ENCODE results near the gene PANX3. TPM values are rescaled to one million over a fixed set of nuclear protein-coding genes. Genes with fewer than 3 reads are reported as not detected.

PANX3 gene
- polyA plus RNA-seq, 1 experiment: not detected

DNA sequence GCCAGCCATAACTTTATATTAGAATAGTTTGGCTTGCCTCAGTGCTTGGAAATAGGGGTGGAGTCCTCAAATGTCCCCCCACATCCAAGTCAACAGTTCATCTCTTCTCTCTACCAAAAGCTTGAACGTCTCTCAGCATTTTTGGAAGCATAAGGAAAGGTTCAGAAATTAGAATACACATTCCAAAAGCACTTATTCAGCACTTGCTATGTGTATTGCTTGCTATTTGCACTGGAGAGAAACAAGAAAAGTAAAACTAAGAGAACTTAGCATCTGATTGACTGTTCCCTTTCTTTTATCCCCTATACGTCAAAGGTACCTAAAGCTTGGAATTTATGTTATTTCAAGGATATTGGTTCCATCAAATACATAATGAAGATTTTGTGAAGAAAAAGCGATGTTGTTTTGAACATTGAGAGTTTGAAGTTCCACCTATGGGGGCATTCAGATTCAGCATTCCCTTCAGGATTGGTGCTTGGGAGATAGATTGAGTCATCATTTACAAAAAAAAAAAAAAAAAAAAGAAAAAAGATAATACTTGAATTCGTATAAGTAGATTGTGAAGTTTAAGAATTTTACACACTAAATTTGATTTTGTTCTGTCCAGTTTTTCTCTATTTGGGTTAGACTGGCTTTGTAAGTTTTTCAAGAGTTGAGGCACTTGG lies 12.8 kb downstream of the PANX3 start:
- DNase-seq (ENCODE audit: low read depth): no peak
- peak overlapping the region; percentile 92 for H3K4me3 ChIP-seq (ENCODE audit: low read depth, low read length)
- TF ChIP-seq, protein P1, sequence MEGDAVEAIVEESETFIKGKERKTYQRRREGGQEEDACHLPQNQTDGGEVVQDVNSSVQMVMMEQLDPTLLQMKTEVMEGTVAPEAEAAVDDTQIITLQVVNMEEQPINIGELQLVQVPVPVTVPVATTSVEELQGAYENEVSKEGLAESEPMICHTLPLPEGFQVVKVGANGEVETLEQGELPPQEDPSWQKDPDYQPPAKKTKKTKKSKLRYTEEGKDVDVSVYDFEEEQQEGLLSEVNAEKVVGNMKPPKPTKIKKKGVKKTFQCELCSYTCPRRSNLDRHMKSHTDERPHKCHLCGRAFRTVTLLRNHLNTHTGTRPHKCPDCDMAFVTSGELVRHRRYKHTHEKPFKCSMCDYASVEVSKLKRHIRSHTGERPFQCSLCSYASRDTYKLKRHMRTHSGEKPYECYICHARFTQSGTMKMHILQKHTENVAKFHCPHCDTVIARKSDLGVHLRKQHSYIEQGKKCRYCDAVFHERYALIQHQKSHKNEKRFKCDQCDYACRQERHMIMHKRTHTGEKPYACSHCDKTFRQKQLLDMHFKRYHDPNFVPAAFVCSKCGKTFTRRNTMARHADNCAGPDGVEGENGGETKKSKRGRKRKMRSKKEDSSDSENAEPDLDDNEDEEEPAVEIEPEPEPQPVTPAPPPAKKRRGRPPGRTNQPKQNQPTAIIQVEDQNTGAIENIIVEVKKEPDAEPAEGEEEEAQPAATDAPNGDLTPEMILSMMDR (IDR thresholded peaks at IDR 0.05; ENCODE audit: insufficient read depth, low read depth, low read length): no peak
- peaks cover 9% of the 10 kb centered on the region for H3K36me3 ChIP-seq (ENCODE audit: control insufficient read depth, insufficient read depth, low read length)
- POLR2A ChIA-PET: interaction anchor here (0.6 kb wide), 1 partner anchor 754 kb away, joined by 3 read pairs; no protein-coding TSS in a partner anchor
- peaks cover 5% of the 10 kb centered on the region; the same call in 1 of the 2 replicates for H3K27me3 ChIP-seq (ENCODE audit: control insufficient read depth, insufficient read depth, low read length)
- CTCF ChIA-PET: interaction anchor here (1.0 to 2.6 kb wide), 2 partner anchors 10 to 19 kb away, joined by 3 to 10 read pairs; no protein-coding TSS in a partner anchor

DNA sequence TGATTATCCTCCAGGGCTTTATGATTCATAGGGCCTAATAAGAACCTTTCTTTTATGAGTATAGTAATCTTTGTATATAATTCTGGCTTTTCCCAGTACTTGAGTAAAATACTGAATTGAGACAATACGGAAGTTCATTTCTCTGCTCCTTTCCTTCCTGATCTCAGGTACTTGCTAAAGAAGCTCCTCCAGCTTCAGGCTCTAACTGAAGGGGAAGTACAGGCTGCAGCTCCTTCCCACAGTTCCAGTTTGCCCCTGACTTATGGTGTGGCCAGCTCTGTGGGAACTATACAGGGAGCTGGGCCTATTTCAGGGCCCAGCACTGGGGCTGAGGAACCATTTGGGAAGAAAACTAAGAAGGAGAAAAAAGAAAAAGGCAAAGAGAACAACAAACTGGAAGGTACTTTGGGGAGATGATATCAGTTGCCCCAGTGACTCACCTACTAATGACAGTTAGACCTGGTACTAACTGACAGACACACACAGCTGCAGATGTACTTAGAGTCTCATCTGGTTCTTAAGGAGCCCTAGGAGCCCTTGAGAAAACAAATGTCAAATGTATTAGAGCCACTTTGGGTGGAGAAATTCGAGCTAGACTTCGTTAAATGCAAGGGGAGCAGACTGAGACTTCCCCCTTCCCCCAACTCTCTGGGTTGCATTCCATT lies 14.4 kb downstream of the PANX3 start:
- TF ChIP-seq, protein P1 (IDR thresholded peaks at IDR 0.05; ENCODE audit: insufficient read depth, low read depth, low read length): no peak
- DNase-seq (ENCODE audit: low read depth): no peak
- POLR2A ChIA-PET: no interaction called here
- peaks cover 10% of the 10 kb centered on the region for H3K36me3 ChIP-seq (ENCODE audit: control insufficient read depth, insufficient read depth, low read length)
- CTCF ChIA-PET: no interaction called here
- no peak overlapping the region for H3K4me3 ChIP-seq (ENCODE audit: low read depth, low read length)
- H3K27me3 ChIP-seq (ENCODE audit: control insufficient read depth, insufficient read depth, low read length): no peaks in the 10 kb centered on the region

DNA sequence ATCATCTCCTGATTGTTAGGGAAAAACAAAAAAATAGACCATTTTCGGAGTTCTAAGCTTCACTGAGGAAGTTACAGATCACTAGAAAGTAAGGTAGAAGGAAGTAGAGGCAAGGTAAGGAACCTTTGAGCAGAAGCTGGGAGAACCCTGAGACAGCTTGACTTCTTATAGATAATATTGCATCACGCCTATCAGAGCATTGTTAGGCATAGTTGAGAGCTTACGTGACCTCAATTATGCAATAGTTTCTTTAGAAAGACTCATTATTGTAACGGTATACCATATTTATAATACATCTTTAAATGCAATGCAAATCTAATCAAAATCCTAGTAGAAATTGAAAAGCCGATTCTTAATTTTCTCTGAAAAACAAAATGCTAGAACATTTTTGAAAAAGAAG lies 16.3 kb downstream of the PANX3 start:
- ChIA-PET POLR2A (no interaction called here), CTCF (interaction anchor here (1.2 kb wide), 1 partner anchor 16 kb away, joined by 3 read pairs; no protein-coding TSS in a partner anchor)
- TF ChIP-seq, protein P1 (IDR thresholded peaks at IDR 0.05; ENCODE audit: insufficient read depth, low read depth, low read length): no peak
- no peak for DNase-seq (ENCODE audit: low read depth)
- H3K36me3 ChIP-seq (ENCODE audit: control insufficient read depth, insufficient read depth, low read length): peaks cover 19% of the 10 kb centered on the region
- no peak overlapping the region for H3K4me3 ChIP-seq (ENCODE audit: low read depth, low read length)
- H3K27me3 ChIP-seq (ENCODE audit: control insufficient read depth, insufficient read depth, low read length): no peaks in the 10 kb centered on the region

DNA sequence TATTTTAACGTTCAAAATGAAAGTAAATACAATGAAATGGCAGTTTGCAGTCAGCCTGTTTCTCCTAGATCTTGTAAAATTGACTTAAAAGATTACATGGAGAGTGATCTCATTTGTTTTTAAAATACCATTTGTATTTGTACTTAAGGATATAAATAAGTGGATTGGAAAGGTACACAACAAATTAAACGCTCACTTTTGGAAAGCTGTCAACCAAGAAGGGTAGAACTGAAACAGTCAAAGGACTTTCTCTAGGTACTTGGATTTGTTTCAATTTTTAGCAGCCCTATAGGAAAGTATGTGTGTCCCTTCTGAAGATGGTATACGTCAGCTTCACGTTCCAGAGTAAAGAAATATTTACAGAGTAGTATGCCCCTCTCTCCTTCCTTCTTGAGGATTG lies 18.7 kb downstream of the PANX3 start:
- Histone ChIP-seq H3K4me3 (ENCODE audit: low read depth, low read length) (no peak overlapping the region), H3K36me3 (ENCODE audit: control insufficient read depth, insufficient read depth, low read length) (peaks cover 22% of the 10 kb centered on the region), H3K27me3 (ENCODE audit: control insufficient read depth, insufficient read depth, low read length) (no peaks in the 10 kb centered on the region)
- TF ChIP-seq, protein P1 (IDR thresholded peaks at IDR 0.05; ENCODE audit: insufficient read depth, low read depth, low read length): no peak
- POLR2A ChIA-PET: no interaction called here
- CTCF ChIA-PET: interaction anchor here (1.0 kb wide), 2 partner anchors 207 to 236 kb away, joined by 3 to 5 read pairs; no protein-coding TSS in a partner anchor
- no peak for DNase-seq (ENCODE audit: low read depth)

DNA sequence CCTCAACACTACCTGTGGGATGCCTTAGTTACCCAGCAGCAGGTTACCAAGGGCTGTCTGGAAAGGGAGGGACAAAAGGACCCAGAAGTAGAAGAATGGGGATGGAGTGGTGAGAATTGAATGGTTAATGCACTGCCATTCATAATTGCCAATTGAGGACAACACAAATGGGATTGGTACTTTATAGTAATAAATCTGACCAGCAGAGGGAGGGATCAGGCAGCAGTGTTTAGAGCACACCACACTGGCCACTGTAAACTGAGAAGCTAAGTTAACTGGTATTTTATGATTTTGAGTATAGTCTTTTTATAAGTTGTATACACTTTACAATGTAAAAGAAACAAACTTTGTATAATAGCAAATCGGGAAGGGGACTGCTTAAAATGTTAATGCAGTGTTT lies 22.1 kb downstream of the PANX3 start:
- POLR2A ChIA-PET: no interaction called here

More for the DNA sequence above, 22.1 kb downstream of the PANX3 start:
- CTCF ChIA-PET: interaction anchor here (1.9 to 3.2 kb wide), 3 partner anchors 10 to 203 kb away, joined by 4 to 18 read pairs (median 10); partner anchors contain the start of gene TBRG1
- Histone ChIP-seq H3K36me3 (ENCODE audit: control insufficient read depth, insufficient read depth, low read length) (peaks cover 16% of the 10 kb centered on the region), H3K4me3 (ENCODE audit: low read depth, low read length) (no peak overlapping the region), H3K27me3 (ENCODE audit: control insufficient read depth, insufficient read depth, low read length) (no peaks in the 10 kb centered on the region)
- TF ChIP-seq, protein P1 (IDR thresholded peaks at IDR 0.05; ENCODE audit: insufficient read depth, low read depth, low read length): peak; percentile 43
- no peak for DNase-seq (ENCODE audit: low read depth)

Measured in BJ (cell line).